ENCODE measurements around the gene METTL2B. TPM values are rescaled to one million over a fixed set of nuclear protein-coding genes. Genes with fewer than 3 reads are reported as not detected.

The METTL2B gene
- total and polyA plus RNA-seq, 2 of the 13 experiments (the other 11 are each of a cell fraction or from before 2014, with no cell fraction given) = 15.5 to 33.1 TPM

- TF ChIP-seq ZNF17 (CRISPR knock-in tag; IDR thresholded peaks at IDR 0.05) (no peak), CBFB (CRISPR knock-in tag; IDR thresholded peaks at IDR 0.05) (0 out of 2 replicates have a peak, but pooled peaks have one; percentile 57), ZBTB25 (CRISPR knock-in tag; IDR thresholded peaks at IDR 0.05) (no peak), ZBTB1 (CRISPR knock-in tag; IDR thresholded peaks at IDR 0.05; ENCODE audit: borderline replicate concordance) (no peak), ZNF572 (CRISPR knock-in tag; IDR thresholded peaks at IDR 0.05) (no peak), PREB (CRISPR knock-in tag; IDR thresholded peaks at IDR 0.05) (no peak), DNMT3B (CRISPR knock-in tag; conservative IDR thresholded peaks at IDR 0.05) (no peak), RARA (CRISPR knock-in tag; IDR thresholded peaks at IDR 0.05) (peak; percentile 33; the same call in 1 of the 2 replicates), SMARCC2 (IDR thresholded peaks at IDR 0.05) (no peak), ZNF639 (CRISPR knock-in tag; conservative IDR thresholded peaks at IDR 0.05) (no peak), ARID4A (CRISPR knock-in tag; IDR thresholded peaks at IDR 0.05; ENCODE audit: borderline replicate concordance) (peak; percentile 88), MXI1 (IDR thresholded peaks at IDR 0.05; ENCODE audit: borderline replicate concordance, low read depth, low read length) (peak; percentile 73; the same call in 1 of the 3 replicates), CEBPZ (IDR thresholded peaks at IDR 0.05; ENCODE audit: low read length) (no peak), POGK (CRISPR knock-in tag; conservative IDR thresholded peaks at IDR 0.05) (peak; percentile 63; the same call in 1 of the 2 replicates), DPF2 (CRISPR knock-in tag; IDR thresholded peaks at IDR 0.05; ENCODE audit: borderline replicate concordance, low read depth) (no peak), TEAD2 (CRISPR knock-in tag; IDR thresholded peaks at IDR 0.05) (no peak)
Observed at GRCh38 chr7:128455543-128456254, 20.8 kb upstream of the METTL2B start, which contains the start of gene HILPDA (continued).
